Spleen (tissue), 11 donors: ENCODE data around the gene KRT23. TPM values are rescaled to one million over a fixed set of nuclear protein-coding genes. Genes with fewer than 3 reads are reported as not detected.

ENCODE experiments used
- DNase-seq: peaks from one replicate; pipeline ENCODE4 v3.0.0-alpha.2; 2020
- H3K27ac ChIP-seq, 8 donors: fragments of 200-600 bp; sonication (generic) in 7 of 8; 1 replicate in 4 of 8; 2 replicates in 4 of 8; pipeline versions ENCODE4 v1.5.0 to v1.8.0; 2016 to 2021; ENCODE audit warnings: inconsistent platforms in 4 of 8, mild to moderate bottlenecking in 4 of 8, moderate library complexity in 1 of 8
- H3K27me3 ChIP-seq, 7 donors: fragments of 200-600 bp; sonication (generic) in 6 of 7; replicated peaks in 1 of 7; 1 replicate in 4 of 7; 2 replicates in 3 of 7; pipeline versions ENCODE4 v1.5.0 to v1.8.0; 2016 to 2021; ENCODE audit warnings: inconsistent platforms in 3 of 7, mild to moderate bottlenecking in 1 of 7
- H3K36me3 ChIP-seq, 6 donors: fragments of 200-600 bp; sonication (generic) in 5 of 6; 1 replicate in 4 of 6; 2 replicates in 2 of 6; pipeline versions ENCODE4 v1.5.0 to v1.8.0; 2016 to 2021; ENCODE audit warnings: inconsistent platforms in 2 of 6
- H3K4me1 ChIP-seq, 6 donors: fragments of 200-600 bp; sonication (generic) in 5 of 6; 1 replicate in 3 of 6; 2 replicates in 3 of 6; pipeline versions ENCODE4 v1.5.0 to v1.8.0; 2016 to 2021; ENCODE audit warnings: inconsistent platforms in 3 of 6
- H3K4me3 ChIP-seq, 8 donors: fragments of 200-600 bp; sonication (generic) in 7 of 8; 1 replicate in 4 of 8; 2 replicates in 4 of 8; pipeline versions ENCODE4 v1.5.0 to v1.8.0; 2016 to 2021; ENCODE audit warnings: inconsistent platforms in 4 of 8, mild to moderate bottlenecking in 4 of 8, moderate library complexity in 2 of 8
- H3K9me3 ChIP-seq, 8 donors: fragments of 200-600 bp; sonication (generic) in 7 of 8; 1 replicate in 4 of 8; 2 replicates in 4 of 8; pipeline versions ENCODE4 v1.5.0 to v1.8.0; 2016 to 2021; ENCODE audit warnings: inconsistent platforms in 4 of 8
- CTCF ChIP-seq, 11 experiments: fragments of 200-600 bp in 7 of 11; fragments of 450-650 bp in 4 of 11; sonication (generic) in 4 of 11; IDR thresholded peaks in 8 of 11; conservative IDR thresholded peaks in 3 of 11; 1 replicate in 7 of 11; 2 replicates in 4 of 11; pipeline versions ENCODE4 v1.4.0 to v1.8.0; 2016 to 2021; ENCODE audit warnings: antibody characterized with exemption in 11 of 11, inconsistent platforms in 4 of 11, mild to moderate bottlenecking in 1 of 11
- POLR2A ChIP-seq, 3 donors: fragments of 450-650 bp; IDR thresholded peaks; one replicate each; pipeline ENCODE4 v1.5.1; 2017; ENCODE audit warnings: antibody characterized with exemption in 3 of 3, mild to moderate bottlenecking in 1 of 3
- POLR2AphosphoS5 ChIP-seq, 3 donors: sonication (generic); formaldehyde crosslinking; IDR thresholded peaks; one replicate each; pipeline ENCODE4 v1.5.1; 2017; ENCODE audit warnings: antibody characterized with exemption in 3 of 3
- WGBS, 5 donors: extraction: QIAGEN DNeasy Blood & Tissue Kit in 3 of 5; methylation state at CpG; one replicate each; pipeline versions ENCODE4 v1.1.5 to v1.1.7; 2013 to 2018; 5-methylcytosine and 5-hydroxymethylcytosine counted together
- intact Hi-C: fragments of 100-400 bp; cut with DNase I; formaldehyde crosslinking; loops from one replicate; pipeline ENCODE4 v1.15.0; 2023; ENCODE audit warnings: low total_unique reads
- polyA plus RNA-seq, 3 donors: library from polyadenylated mRNA; stranded (reverse); fragments of 200-250 nt; gene quantifications; one replicate each; pipeline ENCODE4 v1.2.1, GENCODE V29; 2013
- total RNA-seq, 7 donors: library from RNA; depleted of rRNA in 3 of 7; stranded (reverse); fragments of >200 nt in 3 of 7; fragmentation: NEBNext Ultra II Directional in 4 of 7; extraction: Animal tissue kit (Norgen Biotek cat#: 25700) in 4 of 7; gene quantifications; one replicate each; pipeline versions ENCODE4 v1.1.0 to v1.2.1, GENCODE V29; 2016 to 2021
- donor health status: healthy with polysubstance abuse.
- donor health status: DM: no; HTN: no; CAD: no; lungs with moderate emphysema.
- donor health status: DM: no; HTN: no; CAD: no.
- donor health status: Bipolar disorder and iron deficiency.
- donor health status: healthy.
- donor health status: DM: no; HTN: no; CAD: no.
- donor health status: DM: yes; HTN: yes; CAD: no.

Gene KRT23
- total and polyA plus RNA-seq, 10 donors, result 0.03 to 21.7 (median 2.9) TPM

- no peak for DNase-seq
- Histone ChIP-seq H3K9me3 (no peaks in the 10 kb centered on the region), H3K36me3 (no peaks in the 10 kb centered on the region), H3K27me3 (peaks cover 0 to 30% (median 0%) of the 10 kb centered on the region in 7 donors), H3K27ac (no peak overlapping the region), H3K4me3 (no peak overlapping the region), H3K4me1 (no peaks in the 10 kb centered on the region)
- TF ChIP-seq POLR2A (IDR thresholded peaks at IDR 0.05) (no peak), POLR2AphosphoS5 (IDR thresholded peaks at IDR 0.05) (no peak), CTCF (IDR thresholded peaks at IDR 0.05 in 8 of 11, conservative IDR thresholded peaks at IDR 0.05 in 3 of 11) (no peak)
- WGBS, 5 donors, result 71 to 92% (median 90%) methylated on average over 4 of the region's 4 CpGs
- intact Hi-C loops, result no loop called here
These were observed 34.9 kb downstream of the KRT23 start for GRCh38 chr17:40902498-40902897.

DNA sequence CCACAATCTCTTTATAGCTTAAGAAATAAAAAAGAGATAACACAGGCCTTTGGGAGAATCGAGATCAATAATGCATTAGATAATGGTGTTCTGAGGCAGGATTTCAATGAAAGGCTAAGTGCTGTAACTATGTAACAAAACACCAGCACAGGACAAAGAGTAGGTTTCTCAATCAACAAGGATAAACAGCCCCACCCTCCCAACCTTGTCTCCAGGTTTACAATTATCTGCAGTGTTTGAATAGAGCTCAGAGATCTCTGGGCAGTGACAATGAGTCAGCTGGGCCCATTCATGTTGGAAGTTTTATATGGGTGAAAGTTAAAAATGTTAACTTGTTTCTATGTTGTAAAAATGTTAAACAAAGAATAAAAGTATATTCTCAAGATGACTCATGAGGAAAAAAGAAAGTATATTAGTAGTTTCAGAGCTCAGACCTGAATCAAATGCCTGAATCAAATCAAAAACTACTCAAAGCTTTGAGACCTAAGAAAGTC, 35.4 kb downstream of the KRT23 start:
- no peaks in the 10 kb centered on the region for H3K4me1 ChIP-seq
- no peak for TF ChIP-seq CTCF (IDR thresholded peaks at IDR 0.05 in 8 of 11, conservative IDR thresholded peaks at IDR 0.05 in 3 of 11)
- TF ChIP-seq POLR2A (IDR thresholded peaks at IDR 0.05), result no peak
- no peak for TF ChIP-seq POLR2AphosphoS5 (IDR thresholded peaks at IDR 0.05)
- intact Hi-C loops, result no loop called here
- H3K36me3 ChIP-seq, result no peaks in the 10 kb centered on the region
- H3K9me3 ChIP-seq, result no peaks in the 10 kb centered on the region
- DNase-seq, result no peak
- H3K4me3 ChIP-seq, result no peak overlapping the region
- peaks cover 0 to 25% (median 0%) of the 10 kb centered on the region in 7 donors for H3K27me3 ChIP-seq
- no peak overlapping the region for H3K27ac ChIP-seq
- WGBS, 5 donors, result 86 to 97% (median 94%) methylated on average over 1 of the region's 1 CpG

- no peaks in the 10 kb centered on the region for H3K9me3 ChIP-seq
- peaks cover 0 to 15% (median 0%) of the 10 kb centered on the region in 7 donors for H3K27me3 ChIP-seq
- intact Hi-C loops, result no loop called here
- WGBS, 5 donors, result 71 to 90% (median 85%) methylated on average over 5 of the region's 5 CpGs
- TF ChIP-seq CTCF (IDR thresholded peaks at IDR 0.05 in 8 of 11, conservative IDR thresholded peaks at IDR 0.05 in 3 of 11) (no peak), POLR2A (IDR thresholded peaks at IDR 0.05) (no peak), POLR2AphosphoS5 (IDR thresholded peaks at IDR 0.05) (no peak)
- no peak for DNase-seq
- no peak overlapping the region for H3K4me3 ChIP-seq
- H3K36me3 ChIP-seq, result no peaks in the 10 kb centered on the region
- H3K4me1 ChIP-seq, result no peaks in the 10 kb centered on the region
- H3K27ac ChIP-seq, result no peak overlapping the region
These were observed 36.6 kb downstream of the KRT23 start for GRCh38 chr17:40900809-40901356.

- TF ChIP-seq POLR2A (IDR thresholded peaks at IDR 0.05), result no peak
- TF ChIP-seq POLR2AphosphoS5 (IDR thresholded peaks at IDR 0.05), result no peak
- TF ChIP-seq CTCF (IDR thresholded peaks at IDR 0.05 in 8 of 11, conservative IDR thresholded peaks at IDR 0.05 in 3 of 11), result no peak
- 84 to 94% (median 88%) methylated on average over 4 of the region's 4 CpGs for WGBS, 5 donors
These were observed 40.5 kb downstream of the KRT23 start for GRCh38 chr17:40896916-40897455.

More at GRCh38 chr17:40896916-40897455, 40.5 kb downstream of the KRT23 start:
- peaks cover 0 to 31% (median 0%) of the 10 kb centered on the region in 7 donors for H3K27me3 ChIP-seq
- H3K36me3 ChIP-seq, result no peaks in the 10 kb centered on the region
- no peak for DNase-seq
- intact Hi-C loops, result no loop called here
- no peak overlapping the region for H3K27ac ChIP-seq
- H3K4me1 ChIP-seq, result no peaks in the 10 kb centered on the region
- no peak overlapping the region for H3K4me3 ChIP-seq
- no peaks in the 10 kb centered on the region for H3K9me3 ChIP-seq
